WTC11 (cell line): ENCODE results near the gene TRIP11. TPM values are rescaled to one million over a fixed set of nuclear protein-coding genes. Genes with fewer than 3 reads are reported as not detected.

Source experiments
- ATAC-seq: fragments of 200-7000 bp; cut with Tn5 transposase; 2 replicates; pipeline ENCODE4 v1.10.0; 2021; ENCODE audit warnings: mild to moderate bottlenecking, moderate library complexity
- CTCF ChIA-PET: fragments of 300-600 bp; sonication (Branson Sonifier 250); formaldehyde crosslinking; loops from one replicate; lab custom pipeline; 2021; ENCODE audit warnings: antibody characterized with exemption; lab: Charles Lee
- POLR2A ChIA-PET: fragments of 350-600 bp; sonication (Branson Sonifier 250); formaldehyde crosslinking; loops from one replicate; lab custom pipeline; 2021; ENCODE audit warnings: antibody characterized with exemption; lab: Charles Lee
- DNase-seq: peaks from one replicate; pipeline ENCODE4 v3.0.0; 2021; ENCODE audit warnings: low spot score
- H3K27ac Mint-ChIP-seq: 2 replicates; pipeline ENCODE4 v1.8.0; 2021; ENCODE audit warnings: mixed read lengths
- H3K27me3 Mint-ChIP-seq: 2 replicates; pipeline ENCODE4 v1.8.0; 2021; ENCODE audit warnings: low read depth, mild to moderate bottlenecking, moderate library complexity, mixed read lengths
- H3K36me3 Mint-ChIP-seq: 2 replicates; pipeline ENCODE4 v1.8.0; 2021; ENCODE audit warnings: mixed read lengths
- H3K4me1 Mint-ChIP-seq: 2 replicates; pipeline ENCODE4 v1.8.0; 2022; ENCODE audit warnings: mixed read lengths
- H3K4me3 Mint-ChIP-seq: 2 replicates; pipeline ENCODE4 v1.8.0; 2021; ENCODE audit warnings: mild to moderate bottlenecking, moderate library complexity, mixed read lengths
- H3K9me3 Mint-ChIP-seq: 2 replicates; pipeline ENCODE4 v1.8.0; 2021; ENCODE audit warnings: mixed read lengths
- AR ChIP-seq: fragments of 250-450 bp; sonication (Bioruptor Pico); IDR thresholded peaks from 2 replicates; pipeline ENCODE4 v1.9.0; 2021; ENCODE audit warnings: mild to moderate bottlenecking
- ARID4B ChIP-seq: sonication (generic); formaldehyde crosslinking; IDR thresholded peaks from 2 replicates; pipeline ENCODE4 v1.8.0; 2023; ENCODE audit warnings: missing genetic modification reagents, mild to moderate bottlenecking, borderline replicate concordance
- ATF1 ChIP-seq: sonication (generic); formaldehyde crosslinking; IDR thresholded peaks from 2 replicates; pipeline ENCODE4 v1.8.1; 2023; ENCODE audit warnings: mild to moderate bottlenecking, moderate library complexity, missing genetic modification reagents
- ATF2 ChIP-seq: sonication (generic); formaldehyde crosslinking; IDR thresholded peaks from 2 replicates; pipeline ENCODE4 v1.8.1; 2022; ENCODE audit warnings: low read depth, missing genetic modification reagents, borderline replicate concordance
- E2F4 ChIP-seq: sonication (generic); formaldehyde crosslinking; IDR thresholded peaks from 2 replicates; pipeline ENCODE4 v1.8.1; 2022; ENCODE audit warnings: low read depth, mild to moderate bottlenecking, moderate library complexity, missing genetic modification reagents, borderline replicate concordance
- FOXJ3 ChIP-seq: sonication (generic); formaldehyde crosslinking; IDR thresholded peaks from 2 replicates; pipeline ENCODE4 v1.9.0; 2021; ENCODE audit warnings: missing genetic modification reagents, mild to moderate bottlenecking, borderline replicate concordance
- GRHL2 ChIP-seq: fragments of 250-450 bp; sonication (Bioruptor Pico); IDR thresholded peaks from 2 replicates; pipeline ENCODE4 v1.8.0; 2022; ENCODE audit warnings: mild to moderate bottlenecking, moderate library complexity; ENCODE audit not compliant: insufficient replicate concordance, severe bottlenecking
- HMGA2 ChIP-seq: fragments of 250-450 bp; sonication (Bioruptor Pico); IDR thresholded peaks from 2 replicates; pipeline ENCODE4 v1.4.0; 2021; ENCODE audit warnings: mild to moderate bottlenecking, moderate library complexity
- IRF2 ChIP-seq: sonication (generic); formaldehyde crosslinking; IDR thresholded peaks from 2 replicates; pipeline ENCODE4 v1.8.0; 2022; ENCODE audit warnings: low read depth, missing genetic modification reagents, borderline replicate concordance
- JAZF1 ChIP-seq: fragments of 250-450 bp; sonication (Bioruptor Pico); IDR thresholded peaks from 2 replicates; pipeline ENCODE4 v1.9.0; 2021; ENCODE audit warnings: moderate library complexity, mild to moderate bottlenecking, inconsistent platforms
- JUN ChIP-seq: sonication (generic); formaldehyde crosslinking; IDR thresholded peaks from 2 replicates; pipeline ENCODE4 v1.8.0; 2023; ENCODE audit warnings: mild to moderate bottlenecking, missing genetic modification reagents
- KAT7 ChIP-seq: sonication (generic); formaldehyde crosslinking; IDR thresholded peaks from 2 replicates; pipeline ENCODE4 v1.8.1; 2023; ENCODE audit warnings: missing genetic modification reagents, mild to moderate bottlenecking, borderline replicate concordance
- NFE2L1 ChIP-seq: sonication (generic); formaldehyde crosslinking; IDR thresholded peaks from 2 replicates; pipeline ENCODE4 v1.8.1; 2023; ENCODE audit warnings: missing genetic modification reagents
- NR1H2 ChIP-seq: sonication (generic); formaldehyde crosslinking; IDR thresholded peaks from 2 replicates; pipeline ENCODE4 v1.9.0; 2021; ENCODE audit warnings: mild to moderate bottlenecking, moderate library complexity, missing genetic modification reagents
- PRRX2 ChIP-seq: fragments of 250-450 bp; sonication (Bioruptor Pico); IDR thresholded peaks from 2 replicates; pipeline ENCODE4 v1.8.0; 2021; ENCODE audit warnings: mild to moderate bottlenecking
- RELA ChIP-seq: sonication (generic); formaldehyde crosslinking; IDR thresholded peaks from 2 replicates; pipeline ENCODE4 v1.8.1; 2022; ENCODE audit warnings: missing genetic modification reagents, mild to moderate bottlenecking, borderline replicate concordance
- STAT6 ChIP-seq: sonication (generic); formaldehyde crosslinking; conservative IDR thresholded peaks from 2 replicates; pipeline ENCODE4 v1.8.1; 2023; ENCODE audit warnings: mild to moderate bottlenecking, low read depth, missing genetic modification reagents, moderate library complexity
- ZNF232 ChIP-seq: sonication (generic); formaldehyde crosslinking; IDR thresholded peaks from 2 replicates; pipeline ENCODE4 v1.8.0; 2022; ENCODE audit warnings: mild to moderate bottlenecking, missing genetic modification reagents
- ZNF425 ChIP-seq: fragments of 250-450 bp; sonication (Bioruptor Pico); conservative IDR thresholded peaks from 2 replicates; pipeline ENCODE4 v1.9.0; 2021; ENCODE audit warnings: mild to moderate bottlenecking
- total RNA-seq: library from RNA; stranded (reverse); gene quantifications from 3 replicates; pipeline ENCODE4 v1.2.3, GENCODE V29; 2021

Gene TRIP11
- total RNA-seq, 1 experiment from 2014 or later, result 34.4 TPM

- H3K9me3 Mint-ChIP-seq, result no peaks in the 10 kb centered on the region
- CTCF ChIA-PET, result interaction anchor here (0.6 kb wide), 1 partner anchor 370 kb away, joined by 3 read pairs; no protein-coding TSS in a partner anchor
- no peak overlapping the region for H3K4me3 Mint-ChIP-seq
- TF ChIP-seq KAT7 (CRISPR knock-in tag) (no peak), ARID4B (no peak), ATF2 (CRISPR knock-in tag) (no peak), E2F4 (CRISPR knock-in tag) (no peak), RELA (no peak), JAZF1 (no peak), ATF1 (CRISPR knock-in tag) (no peak), NR1H2 (CRISPR knock-in tag) (no peak), ZNF232 (no peak)
- no peaks in the 10 kb centered on the region for H3K27me3 Mint-ChIP-seq
- no peak overlapping the region for H3K27ac Mint-ChIP-seq
- no peak for DNase-seq
- no peak for ATAC-seq
- POLR2A ChIA-PET, result no interaction called here
- 0 out of 2 replicates have a peak, but pooled peaks cover 6% of the 10 kb centered on the region for H3K36me3 Mint-ChIP-seq
- H3K4me1 Mint-ChIP-seq, result no peaks in the 10 kb centered on the region
Measured at GRCh38 chr14:92022036-92022435, 17.8 kb downstream of the TRIP11 start.

GRCh38 chr14:92021523-92021922 is 18.3 kb downstream of the TRIP11 start:
- Mint-ChIP-seq H3K36me3 (peaks cover 11% of the 10 kb centered on the region; the same call in 1 of the 2 replicates), H3K9me3 (no peaks in the 10 kb centered on the region), H3K27ac (no peak overlapping the region), H3K27me3 (no peaks in the 10 kb centered on the region), H3K4me3 (no peak overlapping the region), H3K4me1 (no peaks in the 10 kb centered on the region)
- DNase-seq, result no peak
- CTCF ChIA-PET, result interaction anchor here (0.6 kb wide), 1 partner anchor 369 kb away, joined by 3 read pairs; no protein-coding TSS in a partner anchor
- no peak for ATAC-seq
- POLR2A ChIA-PET, result interaction anchor here (0.7 kb wide), 1 partner anchor 13 kb away, joined by 5 read pairs; no protein-coding TSS in a partner anchor
- no peak for TF ChIP-seq KAT7 (CRISPR knock-in tag)
- TF ChIP-seq AR (CRISPR knock-in tag), result no peak
- no peak for TF ChIP-seq FOXJ3 (CRISPR knock-in tag)
- no peak for TF ChIP-seq HMGA2 (CRISPR knock-in tag)
- TF ChIP-seq GRHL2, result no peak
- no peak for TF ChIP-seq PRRX2 (CRISPR knock-in tag)
- TF ChIP-seq IRF2 (CRISPR knock-in tag), result no peak
- TF ChIP-seq JUN (CRISPR knock-in tag), result no peak
- TF ChIP-seq NFE2L1 (CRISPR knock-in tag), result no peak
- TF ChIP-seq JAZF1, result no peak
- no peak for TF ChIP-seq ZNF425 (CRISPR knock-in tag)
- no peak for TF ChIP-seq STAT6 (CRISPR knock-in tag)
